NCI-H146 treated with DMSO at 0.1 percent for 48 hours (cell line): Measurements from ENCODE around the gene GLOD4.
"Not testable (repeated sequence)": the region's sequence is repeated elsewhere in the genome, so short reads cannot be mapped to it uniquely, and the experiment has no call there.

Source experiments
- DNase-seq: peaks from one replicate; lab custom pipeline; 2025; ENCODE audit not compliant: unreplicated experiment; lab: John Stamatoyannopoulos, UW

GLOD4 gene

GRCh38 chr17:802901-803881 lies 21.1 kb upstream of the GLOD4 start:
- DNase-seq: no peak

GRCh38 chr17:802481-802880 lies 20.4 kb upstream of the GLOD4 start:
- DNase-seq: no peak

GRCh38 chr17:801660-802059 lies 19.6 kb upstream of the GLOD4 start:
- DNase-seq: no peak

GRCh38 chr17:800446-801242 lies 18.6 kb upstream of the GLOD4 start:
- no peak for DNase-seq

- no peak for DNase-seq
These were observed 17.2 kb upstream of the GLOD4 start for GRCh38 chr17:799261-799660.

GRCh38 chr17:798246-798645 lies 16.2 kb upstream of the GLOD4 start:
- DNase-seq: no peak

GRCh38 chr17:797236-797840 lies 15.3 kb upstream of the GLOD4 start:
- no peak for DNase-seq

- DNase-seq: no peak
These were observed 14.5 kb upstream of the GLOD4 start for GRCh38 chr17:796609-797008.

GRCh38 chr17:795721-796120 lies 13.6 kb upstream of the GLOD4 start:
- DNase-seq: no peak

GRCh38 chr17:795276-795675 lies 13.2 kb upstream of the GLOD4 start:
- no peak for DNase-seq

GRCh38 chr17:794876-795275 lies 12.8 kb upstream of the GLOD4 start:
- peak; percentile 35 for DNase-seq

- DNase-seq: no peak
These were observed 10.2 kb upstream of the GLOD4 start for GRCh38 chr17:792277-792676.

- DNase-seq: no peak
These were observed 9.7 kb upstream of the GLOD4 start for GRCh38 chr17:791829-792228.

GRCh38 chr17:790874-791247 lies 8.8 kb upstream of the GLOD4 start:
- not testable (repeated sequence) for DNase-seq

GRCh38 chr17:789931-790873 lies 8.1 kb upstream of the GLOD4 start:
- DNase-seq: not testable (repeated sequence)

GRCh38 chr17:789160-789840 lies 7.2 kb upstream of the GLOD4 start:
- DNase-seq: no peak

- DNase-seq: no peak
These were observed 6.5 kb upstream of the GLOD4 start for GRCh38 chr17:788551-788950.

- no peak for DNase-seq
These were observed 5.7 kb upstream of the GLOD4 start for GRCh38 chr17:787641-788221.

GRCh38 chr17:785901-786300 lies 3.8 kb upstream of the GLOD4 start:
- DNase-seq: not testable (repeated sequence)

GRCh38 chr17:784143-784542 lies 2.1 kb upstream of the GLOD4 start:
- no peak for DNase-seq
